Right lobe of liver (tissue), 6 donors: ENCODE measurements around the gene BCR. TPM values are rescaled to one million over a fixed set of nuclear protein-coding genes. Genes with fewer than 3 reads are reported as not detected.
A peak's percentile ranks its signal among the peaks of the same experiment; 100 is the strongest.

Source experiments
- ATAC-seq, 4 donors: fragments of 200-7000 bp; cut with Tn5 transposase; one replicate each; pipeline ENCODE4 v1.9.1; 2020; ENCODE audit warnings: mild to moderate bottlenecking in 4 of 4, moderate library complexity in 4 of 4
- DNase-seq, 3 donors: peaks; one replicate each; pipeline ENCODE4 v3.0.0-alpha.2; 2020
- H3K27ac ChIP-seq, 3 donors: fragments of 200-600 bp; one replicate each; pipeline ENCODE4 v1.8.0; 2022
- H3K27me3 ChIP-seq, 2 donors: fragments of 200-600 bp; one replicate each; pipeline ENCODE4 v1.8.0; 2022
- H3K36me3 ChIP-seq, 4 donors: fragments of 200-600 bp; sonication (generic) in 1 of 4; one replicate each; pipeline versions ENCODE4 v1.5.1 to v1.8.0; 2017 to 2022; ENCODE audit warnings: control low read depth in 1 of 4
- H3K4me1 ChIP-seq, 4 donors: fragments of 200-600 bp; sonication (generic) in 1 of 4; one replicate each; pipeline versions ENCODE4 v1.5.1 to v1.8.0; 2017 to 2022; ENCODE audit warnings: control low read depth in 1 of 4
- H3K4me3 ChIP-seq, 3 donors: fragments of 200-600 bp; one replicate each; pipeline ENCODE4 v1.8.0; 2022
- H3K9me3 ChIP-seq, 4 donors: fragments of 200-600 bp; sonication (generic) in 1 of 4; one replicate each; pipeline versions ENCODE4 v1.5.1 to v1.8.0; 2017 to 2022; ENCODE audit warnings: control low read depth in 1 of 4
- CTCF ChIP-seq, 4 donors: fragments of 200-600 bp in 3 of 4; fragments of 450-650 bp in 1 of 4; IDR thresholded peaks; one replicate each; pipeline versions ENCODE4 v1.5.1 to v1.8.0; 2016 to 2022; ENCODE audit warnings: antibody characterized with exemption in 4 of 4, mild to moderate bottlenecking in 2 of 4
- POLR2A ChIP-seq: fragments of 450-650 bp; IDR thresholded peaks from one replicate; pipeline ENCODE4 v1.6.1; 2017; ENCODE audit warnings: antibody characterized with exemption, mild to moderate bottlenecking
- WGBS: methylation state at CpG from one replicate; pipeline ENCODE4 v1.1.6; 2018; ENCODE audit warnings: low coverage, low lambda C conversion rate; ENCODE audit not compliant: insufficient coverage; ENCODE audit errors: missing lambda C conversion rate; 5-methylcytosine and 5-hydroxymethylcytosine counted together
- intact Hi-C, 2 donors: fragments of 100-400 bp; cut with DNase I; formaldehyde crosslinking; loops; one replicate each; pipeline versions ENCODE4 v1.11.2 to v1.14.1; 2022
- total RNA-seq, 6 experiments: library from RNA; depleted of rRNA in 2 of 6; stranded (reverse); fragments of >200 nt in 2 of 6; fragmentation: NEBNext Ultra II Directional in 3 of 6; extraction: Animal tissue kit (Norgen Biotek cat#: 25700) in 3 of 6; gene quantifications; one replicate each; pipeline versions ENCODE4 v1.1.0 to v1.2.4, GENCODE V29; 2016 to 2023
- donor health status: DM: no; HTN: yes; CAD: no.
- donor health status: DM: no; HTN: no; CAD: no.
- donor health status: DM: no; HTN: no; CAD: no.
- donor health status: DM: no; HTN: yes; CAD: no.
- donor health status: DM: no; HTN: yes; CAD: no.

The BCR gene
- total RNA-seq, 6 experiments from 2014 or later, result 22.7 to 28.8 (median 24.3) TPM

DNA sequence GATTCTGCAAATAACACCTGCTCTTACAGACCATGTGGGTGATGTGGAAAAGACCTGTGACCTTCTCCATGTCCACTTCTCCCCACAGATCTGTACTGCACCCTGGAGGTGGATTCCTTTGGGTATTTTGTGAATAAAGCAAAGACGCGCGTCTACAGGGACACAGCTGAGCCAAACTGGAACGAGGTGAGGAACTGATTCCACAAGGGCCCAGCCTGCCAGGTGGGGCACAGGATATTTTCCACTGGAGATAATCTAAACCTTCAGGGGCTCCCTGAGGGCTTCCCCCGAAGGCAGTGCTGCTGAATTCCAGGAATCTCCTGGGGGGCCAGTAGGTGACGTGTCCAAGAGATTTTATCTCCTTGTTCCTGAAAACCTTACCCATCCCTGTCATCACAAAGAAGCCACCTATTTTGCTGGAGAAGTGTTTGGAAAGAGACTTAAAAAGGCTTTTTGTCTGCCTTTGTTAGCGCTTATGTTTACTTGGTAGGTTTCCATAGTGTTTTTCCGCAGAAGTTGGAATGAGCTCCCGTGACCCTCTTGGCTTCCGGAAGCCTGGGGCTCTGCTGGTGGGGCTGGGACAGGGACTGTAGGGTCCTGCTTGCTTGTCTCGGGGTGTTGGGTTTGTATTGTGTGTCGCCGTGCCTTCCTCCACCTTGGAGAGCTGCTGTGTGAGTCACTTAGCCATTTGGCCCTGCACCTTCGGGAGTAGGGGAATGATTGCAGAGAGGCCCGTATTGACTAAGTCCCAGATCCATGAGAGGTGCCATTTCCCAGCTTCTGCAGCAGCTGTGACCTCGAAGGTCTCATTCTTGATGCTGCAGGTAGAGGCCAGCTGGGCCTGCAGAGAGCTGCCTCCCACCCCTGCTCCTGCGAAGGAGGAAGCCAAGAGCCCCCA lies 112.4 kb downstream of the BCR start:
- no peak overlapping the region for H3K27ac ChIP-seq
- TF ChIP-seq POLR2A (no peak), CTCF (IDR thresholded peaks at IDR 0.05) (no peak)
- intact Hi-C loops, result no loop called here
- H3K4me3 ChIP-seq, result no peak overlapping the region
- no peaks in the 10 kb centered on the region for H3K9me3 ChIP-seq
- no peak for ATAC-seq
- DNase-seq, result no peak
- H3K36me3 ChIP-seq, result peaks cover 0 to 43% (median 11%) of the 10 kb centered on the region in 4 donors
- no peaks in the 10 kb centered on the region for H3K27me3 ChIP-seq
- H3K4me1 ChIP-seq, result peaks cover 0 to 16% (median 6%) of the 10 kb centered on the region in 4 donors
- whole genome bisulfite sequencing, result 87% methylated on average over 8 of the region's 17 CpGs

DNA sequence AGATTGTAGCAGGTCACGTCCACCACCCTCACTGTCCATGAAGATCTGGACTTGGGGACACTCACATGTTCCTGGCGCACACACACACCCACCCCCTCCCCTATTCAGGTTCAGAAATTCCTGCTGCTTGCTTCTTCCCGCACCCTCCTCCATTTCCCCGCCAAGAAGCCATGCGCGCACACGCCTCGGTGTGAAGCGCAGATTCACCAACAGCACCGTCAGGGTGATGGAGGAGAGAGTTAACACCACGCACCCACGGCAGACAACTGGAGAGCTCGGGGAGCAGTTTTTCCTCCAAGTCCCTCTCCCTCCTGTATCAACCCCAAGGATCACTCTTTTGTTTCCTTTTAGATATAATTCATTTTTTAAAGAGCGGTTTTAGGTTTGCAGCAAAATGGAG lies 113.4 kb downstream of the BCR start:
- WGBS, result 96% methylated on average over 12 of the region's 14 CpGs
- Histone ChIP-seq H3K4me3 (no peak overlapping the region), H3K4me1 (peaks cover 0 to 16% (median 6%) of the 10 kb centered on the region in 4 donors), H3K27ac (no peak overlapping the region), H3K36me3 (peaks cover 0 to 46% (median 11%) of the 10 kb centered on the region in 4 donors), H3K27me3 (no peaks in the 10 kb centered on the region), H3K9me3 (no peaks in the 10 kb centered on the region)
- DNase-seq, result no peak
- no peak for TF ChIP-seq CTCF (IDR thresholded peaks at IDR 0.05)
- TF ChIP-seq POLR2A, result no peak
- intact Hi-C loops, result no loop called here
- no peak for ATAC-seq

GRCh38 chr22:23294221-23294620 lies 113.9 kb downstream of the BCR start:
- H3K4me3 ChIP-seq, result no peak overlapping the region
- no peaks in the 10 kb centered on the region for H3K27me3 ChIP-seq
- peaks cover 0 to 16% (median 6%) of the 10 kb centered on the region in 4 donors for H3K4me1 ChIP-seq
- TF ChIP-seq POLR2A, result no peak
- no peak for TF ChIP-seq CTCF (IDR thresholded peaks at IDR 0.05)
- H3K36me3 ChIP-seq, result peaks cover 0 to 46% (median 11%) of the 10 kb centered on the region in 4 donors
- no peaks in the 10 kb centered on the region for H3K9me3 ChIP-seq
- WGBS, result 95% methylated on average over 11 of the region's 11 CpGs
- no peak for DNase-seq
- no peak overlapping the region for H3K27ac ChIP-seq
- intact Hi-C loops, result no loop called here
- no peak for ATAC-seq

DNA sequence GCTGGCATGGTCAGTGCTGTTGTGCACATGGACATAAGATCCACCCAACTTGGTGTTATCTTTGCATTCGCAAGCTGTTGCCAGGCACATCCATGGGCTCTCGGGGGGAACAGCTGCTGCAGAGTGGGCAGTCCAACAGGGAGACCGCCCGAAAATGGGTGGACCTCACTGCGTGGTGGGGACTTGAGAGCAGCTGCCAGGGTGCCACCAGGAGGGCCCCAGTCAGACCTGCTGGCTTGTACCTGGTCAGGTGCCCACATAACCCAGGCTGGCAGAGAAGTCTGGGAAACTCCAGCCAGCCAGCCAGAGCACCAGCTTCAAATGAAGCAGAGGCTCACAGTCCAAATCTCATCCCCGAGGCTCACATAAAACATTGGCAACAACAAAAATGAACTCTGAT lies 120.2 kb downstream of the BCR start:
- TF ChIP-seq CTCF (IDR thresholded peaks at IDR 0.05) (no peak), POLR2A (no peak)
- DNase-seq, result peak in 1 of 3 donors; percentile 47
- H3K4me3 ChIP-seq, result no peak overlapping the region
- no peaks in the 10 kb centered on the region for H3K27me3 ChIP-seq
- peaks cover 0 to 18% (median 1%) of the 10 kb centered on the region in 4 donors for H3K36me3 ChIP-seq
- no peaks in the 10 kb centered on the region for H3K9me3 ChIP-seq
- intact Hi-C loops, result no loop called here
- no peaks in the 10 kb centered on the region for H3K4me1 ChIP-seq
- peak in 1 of 4 donors; percentile 33 for ATAC-seq
- 0% methylated on average over 1 of the region's 6 CpGs for WGBS
- H3K27ac ChIP-seq, result no peak overlapping the region
